ENCODE data around the gene CSNK1A1. TPM values are rescaled to one million over a fixed set of nuclear protein-coding genes. Genes with fewer than 3 reads are reported as not detected.

Gene CSNK1A1
- total RNA-seq, 1 experiment from 2014 or later, result 244 TPM

DNA sequence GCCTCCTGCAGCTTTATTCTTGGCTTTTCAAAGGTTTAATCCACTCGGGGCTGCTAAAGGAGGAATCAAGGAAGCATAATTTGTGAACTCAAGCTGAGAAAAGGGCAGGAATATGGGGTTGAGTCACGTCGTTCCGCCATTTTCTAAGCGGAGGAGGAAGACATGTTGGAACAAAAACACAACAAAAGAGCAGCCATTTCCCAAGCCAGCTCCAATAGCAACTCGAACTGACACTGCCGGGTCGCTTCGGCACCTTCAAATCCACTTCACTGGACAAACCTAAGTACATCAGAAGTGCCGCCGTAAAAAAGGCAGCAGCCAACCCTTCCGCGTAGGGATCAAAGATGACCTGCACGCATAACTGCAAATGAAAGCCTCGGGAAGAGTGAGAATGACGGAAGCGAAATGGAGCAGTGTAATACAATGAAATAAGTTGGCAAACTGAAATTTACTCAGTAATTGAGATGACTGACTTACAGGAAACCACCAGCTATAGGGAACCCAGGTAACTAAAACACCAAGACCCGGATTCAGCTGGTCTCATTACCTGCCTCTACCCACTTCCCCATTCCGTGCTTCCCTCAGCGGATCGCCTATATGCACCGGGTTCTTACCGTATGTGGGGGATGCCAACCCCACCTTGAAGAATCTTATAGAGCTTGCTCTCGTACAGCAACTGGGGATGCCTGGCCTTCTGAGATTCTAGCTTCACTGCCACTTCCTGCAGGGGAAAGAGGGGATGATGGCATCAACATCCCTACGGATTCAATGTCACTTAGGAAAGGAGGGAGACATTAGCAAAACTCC is 1.6 kb downstream of the CSNK1A1 start:
- Histone ChIP-seq H3K27ac (ENCODE audit: low read depth, low read length, poor library complexity, severe bottlenecking) (peak overlapping the region; percentile 95), H3K4me1 (ENCODE audit: insufficient read depth, low read length, poor library complexity, severe bottlenecking) (peaks cover 30% of the 10 kb centered on the region), H3K27me3 (replicated peaks; ENCODE audit: insufficient read depth, low read depth, low read length, poor library complexity) (no peaks in the 10 kb centered on the region), H3K36me3 (ENCODE audit: insufficient read depth, low read length, poor library complexity, severe bottlenecking) (peaks cover 48% of the 10 kb centered on the region), H3K4me3 (ENCODE audit: low read depth, low read length, poor library complexity, severe bottlenecking) (peak overlapping the region; percentile 91), H3K9me3 (ENCODE audit: low read depth, low read length, poor library complexity, severe bottlenecking) (no peaks in the 10 kb centered on the region)
- TF ChIP-seq EZH2 (IDR thresholded peaks at IDR 0.05; ENCODE audit: borderline replicate concordance, low read depth, low read length, poor library complexity, severe bottlenecking), result no peak
- TF ChIP-seq, protein P1, sequence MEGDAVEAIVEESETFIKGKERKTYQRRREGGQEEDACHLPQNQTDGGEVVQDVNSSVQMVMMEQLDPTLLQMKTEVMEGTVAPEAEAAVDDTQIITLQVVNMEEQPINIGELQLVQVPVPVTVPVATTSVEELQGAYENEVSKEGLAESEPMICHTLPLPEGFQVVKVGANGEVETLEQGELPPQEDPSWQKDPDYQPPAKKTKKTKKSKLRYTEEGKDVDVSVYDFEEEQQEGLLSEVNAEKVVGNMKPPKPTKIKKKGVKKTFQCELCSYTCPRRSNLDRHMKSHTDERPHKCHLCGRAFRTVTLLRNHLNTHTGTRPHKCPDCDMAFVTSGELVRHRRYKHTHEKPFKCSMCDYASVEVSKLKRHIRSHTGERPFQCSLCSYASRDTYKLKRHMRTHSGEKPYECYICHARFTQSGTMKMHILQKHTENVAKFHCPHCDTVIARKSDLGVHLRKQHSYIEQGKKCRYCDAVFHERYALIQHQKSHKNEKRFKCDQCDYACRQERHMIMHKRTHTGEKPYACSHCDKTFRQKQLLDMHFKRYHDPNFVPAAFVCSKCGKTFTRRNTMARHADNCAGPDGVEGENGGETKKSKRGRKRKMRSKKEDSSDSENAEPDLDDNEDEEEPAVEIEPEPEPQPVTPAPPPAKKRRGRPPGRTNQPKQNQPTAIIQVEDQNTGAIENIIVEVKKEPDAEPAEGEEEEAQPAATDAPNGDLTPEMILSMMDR (conservative IDR thresholded peaks at IDR 0.05; ENCODE audit: low read depth, low read length), result no peak
- CTCF ChIA-PET, result no interaction called here
- POLR2A ChIA-PET (ENCODE audit: low non-redundant PET), result interaction anchor here (1.1 kb wide), 1 partner anchor 13 kb away, joined by 3 read pairs; no protein-coding TSS in a partner anchor
- peak; percentile 73 for DNase-seq (ENCODE audit: low spot score)
- TSS peak; percentile 21 for BruUV-seq (replicated peaks)
- intact Hi-C loops (cut with micrococcal nuclease; ENCODE audit: unreplicated experiment), result no loop called here

DNA sequence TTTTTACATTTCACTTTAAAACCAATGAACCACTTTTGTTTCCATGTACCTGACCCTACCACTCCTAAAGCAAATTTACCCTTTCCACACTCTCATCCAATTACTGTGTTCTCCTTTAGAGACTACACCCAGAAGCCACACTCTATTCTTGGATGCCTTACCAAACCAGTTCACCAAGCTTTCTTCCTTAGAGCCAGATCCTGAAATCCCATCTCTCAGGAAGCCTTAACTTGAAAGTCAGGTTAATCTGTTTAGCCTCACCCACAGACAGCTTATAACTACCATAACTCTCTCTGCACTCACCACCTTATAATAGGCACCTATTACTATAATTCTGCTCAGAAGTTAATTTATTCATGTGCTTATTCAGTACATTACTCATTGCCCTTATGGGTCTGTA is 4.3 kb downstream of the CSNK1A1 start:
- intact Hi-C loops (cut with micrococcal nuclease; ENCODE audit: unreplicated experiment), result no loop called here
- CTCF ChIA-PET, result interaction anchor here (0.6 kb wide), 1 partner anchor 17 kb away, joined by 11 read pairs; no protein-coding TSS in a partner anchor
- H3K27me3 ChIP-seq (replicated peaks; ENCODE audit: insufficient read depth, low read depth, low read length, poor library complexity), result no peaks in the 10 kb centered on the region

DNA sequence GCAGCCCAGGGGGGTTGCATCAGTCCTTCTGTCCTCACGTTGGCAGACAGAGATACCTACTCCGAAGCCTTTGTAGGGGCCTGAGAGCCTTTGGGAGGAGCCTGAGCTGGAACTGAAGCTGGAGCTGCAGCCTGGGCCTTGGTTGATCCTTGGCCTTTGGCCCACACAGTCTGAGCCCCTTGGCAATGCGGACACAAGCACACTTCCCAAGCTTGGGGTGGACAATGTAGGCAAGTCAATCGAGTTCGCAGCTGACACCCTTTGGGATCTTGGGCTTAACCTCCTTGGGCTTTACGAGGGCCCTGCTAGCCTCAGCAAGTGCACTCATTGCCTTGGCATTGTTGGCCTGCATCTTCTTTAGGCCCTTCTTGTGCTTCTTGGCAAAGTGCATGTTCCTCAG is 5.9 kb downstream of the CSNK1A1 start:
- peaks cover 32% of the 10 kb centered on the region for H3K4me1 ChIP-seq (ENCODE audit: insufficient read depth, low read length, poor library complexity, severe bottlenecking)
- no peak for TF ChIP-seq EZH2 (IDR thresholded peaks at IDR 0.05; ENCODE audit: borderline replicate concordance, low read depth, low read length, poor library complexity, severe bottlenecking)
- TF ChIP-seq, protein P1 (conservative IDR thresholded peaks at IDR 0.05; ENCODE audit: low read depth, low read length), result no peak
- peaks cover 67% of the 10 kb centered on the region for H3K36me3 ChIP-seq (ENCODE audit: insufficient read depth, low read length, poor library complexity, severe bottlenecking)
- ChIA-PET POLR2A (ENCODE audit: low non-redundant PET) (interaction anchor here (0.6 kb wide), 2 partner anchors 43 to 174 kb away, joined by 3 read pairs; no protein-coding TSS in a partner anchor), CTCF (no interaction called here)
- H3K9me3 ChIP-seq (ENCODE audit: low read depth, low read length, poor library complexity, severe bottlenecking), result no peaks in the 10 kb centered on the region
- H3K27me3 ChIP-seq (replicated peaks; ENCODE audit: insufficient read depth, low read depth, low read length, poor library complexity), result no peaks in the 10 kb centered on the region
- intact Hi-C loops (cut with micrococcal nuclease; ENCODE audit: unreplicated experiment), result no loop called here
- BruUV-seq (replicated peaks), result no TSS peak
- no peak overlapping the region for H3K4me3 ChIP-seq (ENCODE audit: low read depth, low read length, poor library complexity, severe bottlenecking)
- no peak for DNase-seq (ENCODE audit: low spot score)
- no peak overlapping the region for H3K27ac ChIP-seq (ENCODE audit: low read depth, low read length, poor library complexity, severe bottlenecking)

More for the DNA sequence above, 4.3 kb downstream of the CSNK1A1 start:
- no peak for DNase-seq (ENCODE audit: low spot score)
- Histone ChIP-seq H3K9me3 (ENCODE audit: low read depth, low read length, poor library complexity, severe bottlenecking) (no peaks in the 10 kb centered on the region), H3K27ac (ENCODE audit: low read depth, low read length, poor library complexity, severe bottlenecking) (no peak overlapping the region), H3K36me3 (ENCODE audit: insufficient read depth, low read length, poor library complexity, severe bottlenecking) (peaks cover 64% of the 10 kb centered on the region), H3K4me1 (ENCODE audit: insufficient read depth, low read length, poor library complexity, severe bottlenecking) (peaks cover 33% of the 10 kb centered on the region), H3K4me3 (ENCODE audit: low read depth, low read length, poor library complexity, severe bottlenecking) (no peak overlapping the region)
- POLR2A ChIA-PET (ENCODE audit: low non-redundant PET), result interaction anchor here (0.7 kb wide), 1 partner anchor 61 kb away, joined by 4 read pairs; no protein-coding TSS in a partner anchor
- TF ChIP-seq EZH2 (IDR thresholded peaks at IDR 0.05; ENCODE audit: borderline replicate concordance, low read depth, low read length, poor library complexity, severe bottlenecking), result no peak
- TF ChIP-seq, protein P1 (conservative IDR thresholded peaks at IDR 0.05; ENCODE audit: low read depth, low read length), result no peak
- BruUV-seq (replicated peaks), result no TSS peak

Measured in A673 (cell line).